Liver (tissue), 9 donors: ENCODE measurements around the gene CARM1. TPM values are rescaled to one million over a fixed set of nuclear protein-coding genes. Genes with fewer than 3 reads are reported as not detected.

Experiments used
- DNase-seq: peaks from one replicate; pipeline ENCODE4 v3.0.0-alpha.2; 2017; ENCODE audit warnings: low spot score
- H3K27ac ChIP-seq, 2 donors: one replicate each; pipeline ENCODE4 v1.7.0; 2013; ENCODE audit warnings: inconsistent platforms in 2 of 2, low read length in 2 of 2, control low read depth in 1 of 2, low read depth in 1 of 2, mild to moderate bottlenecking in 1 of 2
- H3K27me3 ChIP-seq, 4 donors: one replicate each; pipeline versions ENCODE4 v1.6.1 to v1.7.0; 2013; ENCODE audit warnings: low read length in 3 of 4, inconsistent platforms in 1 of 4, mild to moderate bottlenecking in 1 of 4, moderate library complexity in 1 of 4; ENCODE audit not compliant: control insufficient read depth in 4 of 4, insufficient read depth in 4 of 4
- H3K36me3 ChIP-seq, 4 donors: one replicate each; pipeline versions ENCODE4 v1.6.1 to v1.7.0; 2013; ENCODE audit warnings: low read length in 3 of 4, mild to moderate bottlenecking in 3 of 4, low read depth in 1 of 4, moderate library complexity in 1 of 4; ENCODE audit not compliant: control insufficient read depth in 4 of 4, insufficient read depth in 3 of 4
- H3K4me1 ChIP-seq, 4 donors: one replicate each; pipeline versions ENCODE4 v1.6.1 to v1.7.0; 2013; ENCODE audit warnings: low read length in 3 of 4, mild to moderate bottlenecking in 3 of 4, moderate library complexity in 1 of 4; ENCODE audit not compliant: control insufficient read depth in 4 of 4, insufficient read depth in 4 of 4
- H3K4me3 ChIP-seq, 3 donors: one replicate each; pipeline versions ENCODE4 v1.6.1 to v1.7.0; 2013; ENCODE audit warnings: low read length in 3 of 3, control low read depth in 1 of 3, low read depth in 1 of 3, mild to moderate bottlenecking in 1 of 3
- H3K9ac ChIP-seq, 2 donors: one replicate each; pipeline ENCODE4 v1.7.0; 2013; ENCODE audit warnings: low read length in 2 of 2, mild to moderate bottlenecking in 2 of 2, moderate library complexity in 2 of 2, control low read depth in 1 of 2, low read depth in 1 of 2
- H3K9me3 ChIP-seq, 4 donors: one replicate each; pipeline versions ENCODE4 v1.6.1 to v1.7.0; 2013; ENCODE audit warnings: low read length in 3 of 4; ENCODE audit not compliant: control insufficient read depth in 4 of 4
- EGR1 ChIP-seq, 2 donors: IDR thresholded peaks; 2 replicates each; pipeline ENCODE4 v1.6.1; 2016 to 2018; ENCODE audit warnings: antibody characterized with exemption in 2 of 2, low read depth in 2 of 2
- FOXA1 ChIP-seq: IDR thresholded peaks from 2 replicates; pipeline ENCODE4 v1.6.1; 2016; ENCODE audit warnings: antibody characterized with exemption
- FOXA2 ChIP-seq: IDR thresholded peaks from 2 replicates; pipeline ENCODE4 v1.6.1; 2016; ENCODE audit warnings: antibody characterized with exemption
- GABPA ChIP-seq, 2 donors: IDR thresholded peaks in 1 of 2; conservative IDR thresholded peaks in 1 of 2; 2 replicates each; pipeline ENCODE4 v1.6.1; 2016; ENCODE audit warnings: antibody characterized with exemption in 2 of 2, mild to moderate bottlenecking in 1 of 2, moderate library complexity in 1 of 2
- HNF4A ChIP-seq, 2 donors: conservative IDR thresholded peaks; 2 replicates each; pipeline ENCODE4 v1.6.1; 2016; ENCODE audit warnings: antibody characterized with exemption in 2 of 2, mild to moderate bottlenecking in 2 of 2
- JUND ChIP-seq, 2 donors: IDR thresholded peaks; 2 replicates each; pipeline ENCODE4 v1.6.1; 2016; ENCODE audit warnings: antibody characterized with exemption in 2 of 2
- NR2F2 ChIP-seq: IDR thresholded peaks from 2 replicates; pipeline ENCODE4 v1.6.1; 2016; ENCODE audit warnings: antibody characterized with exemption
- RAD21 ChIP-seq, 2 donors: IDR thresholded peaks; 2 replicates each; pipeline ENCODE4 v1.6.1; 2016; ENCODE audit warnings: antibody characterized with exemption in 2 of 2, mild to moderate bottlenecking in 2 of 2
- SP1 ChIP-seq: IDR thresholded peaks from 2 replicates; pipeline ENCODE4 v1.6.1; 2018; ENCODE audit warnings: antibody characterized with exemption, mild to moderate bottlenecking
- TAF1 ChIP-seq: conservative IDR thresholded peaks from 2 replicates; pipeline ENCODE4 v1.6.1; 2016; ENCODE audit warnings: antibody characterized with exemption, mild to moderate bottlenecking
- YY1 ChIP-seq: IDR thresholded peaks from 2 replicates; pipeline ENCODE4 v1.6.1; 2016; ENCODE audit warnings: antibody characterized with exemption, mild to moderate bottlenecking
- WGBS: extraction: QIAGEN DNeasy Blood & Tissue Kit; methylation state at CpG from one replicate; pipeline ENCODE4 v1.1.7; 2013; 5-methylcytosine and 5-hydroxymethylcytosine counted together
- polyA plus RNA-seq, 2 donors: library from polyadenylated mRNA; stranded (reverse) in 1 of 2; unstranded in 1 of 2; fragments of 200-250 nt in 1 of 2; fragments of >200 nt in 1 of 2; fragmentation: Nextera tagmentation in 1 of 2; extraction: Ambion mirVana in 1 of 2; gene quantifications; one replicate each; pipeline versions ENCODE4 v1.2.1 to v1.2.3, GENCODE V29; 2013 to 2015
- total RNA-seq, 2 donors: library from RNA; depleted of rRNA; stranded (reverse); fragments of >200 nt; gene quantifications; one replicate each; pipeline ENCODE4 v1.2.3, GENCODE V29; 2014
- TF ChIP-seq, protein P1 (sequence below): fragments of 150-350 bp; IDR thresholded peaks from 2 replicates; pipeline ENCODE4 v1.5.1; 2017; ENCODE audit warnings: improper control_type of control experiment, low read depth, low read length; ENCODE audit not compliant: missing input control
- TF ChIP-seq, protein P2 (sequence below): IDR thresholded peaks from 2 replicates; pipeline ENCODE4 v1.6.1; 2016; ENCODE audit warnings: antibody characterized with exemption, mild to moderate bottlenecking
- TF ChIP-seq, protein P3 (sequence below): IDR thresholded peaks from 2 replicates; pipeline ENCODE4 v1.6.1; 2016; ENCODE audit warnings: antibody characterized with exemption
- donor health status: healthy.
- donor health status: healthy.
- donor health status: healthy.
- donor health status: healthy.
- donor health status: healthy.

Gene CARM1
- total and polyA plus RNA-seq, 4 donors, result 5.1 to 18.3 (median 15.1) TPM

DNA sequence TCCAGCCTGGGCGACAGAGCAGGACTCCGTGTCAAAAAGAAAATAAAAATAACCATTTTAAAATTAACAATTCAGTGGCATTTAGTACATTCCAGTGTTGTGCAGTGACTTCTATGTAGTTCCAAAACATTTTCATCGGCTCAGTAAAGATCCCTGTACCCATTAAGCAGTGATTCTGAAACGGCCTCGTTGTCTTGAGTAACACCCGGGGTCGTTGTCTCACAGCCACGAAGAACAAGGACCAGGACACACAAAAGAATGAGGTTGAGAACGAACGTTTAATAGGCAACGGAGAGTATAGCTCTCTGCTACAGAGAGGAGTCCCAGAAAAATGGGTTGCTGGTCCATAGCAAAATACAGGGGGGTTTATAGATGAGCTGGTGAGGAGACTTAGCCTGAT, 33.0 kb upstream of the CARM1 start:
- 89% methylated on average over 11 of the region's 11 CpGs for WGBS
- H3K27me3 ChIP-seq, result no peaks in the 10 kb centered on the region
- DNase-seq, result no peak
- TF ChIP-seq NR2F2, result no peak
- TF ChIP-seq, protein P1, sequence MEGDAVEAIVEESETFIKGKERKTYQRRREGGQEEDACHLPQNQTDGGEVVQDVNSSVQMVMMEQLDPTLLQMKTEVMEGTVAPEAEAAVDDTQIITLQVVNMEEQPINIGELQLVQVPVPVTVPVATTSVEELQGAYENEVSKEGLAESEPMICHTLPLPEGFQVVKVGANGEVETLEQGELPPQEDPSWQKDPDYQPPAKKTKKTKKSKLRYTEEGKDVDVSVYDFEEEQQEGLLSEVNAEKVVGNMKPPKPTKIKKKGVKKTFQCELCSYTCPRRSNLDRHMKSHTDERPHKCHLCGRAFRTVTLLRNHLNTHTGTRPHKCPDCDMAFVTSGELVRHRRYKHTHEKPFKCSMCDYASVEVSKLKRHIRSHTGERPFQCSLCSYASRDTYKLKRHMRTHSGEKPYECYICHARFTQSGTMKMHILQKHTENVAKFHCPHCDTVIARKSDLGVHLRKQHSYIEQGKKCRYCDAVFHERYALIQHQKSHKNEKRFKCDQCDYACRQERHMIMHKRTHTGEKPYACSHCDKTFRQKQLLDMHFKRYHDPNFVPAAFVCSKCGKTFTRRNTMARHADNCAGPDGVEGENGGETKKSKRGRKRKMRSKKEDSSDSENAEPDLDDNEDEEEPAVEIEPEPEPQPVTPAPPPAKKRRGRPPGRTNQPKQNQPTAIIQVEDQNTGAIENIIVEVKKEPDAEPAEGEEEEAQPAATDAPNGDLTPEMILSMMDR, result no peak
- TF ChIP-seq EGR1 (IDR thresholded peaks at IDR 0.05; ENCODE audit: low read depth in 2 of 2), result no peak
- TF ChIP-seq YY1, result no peak
- no peak for TF ChIP-seq FOXA1
- no peak for TF ChIP-seq RAD21 (IDR thresholded peaks at IDR 0.05)
- TF ChIP-seq FOXA2, result no peak
- TF ChIP-seq GABPA (IDR thresholded peaks at IDR 0.05 in 1 of 2, conservative IDR thresholded peaks at IDR 0.05 in 1 of 2), result no peak
- TF ChIP-seq JUND (IDR thresholded peaks at IDR 0.05), result no peak
- peaks cover 0 to 18% (median 10%) of the 10 kb centered on the region in 4 donors for H3K4me1 ChIP-seq
- no peak overlapping the region for H3K27ac ChIP-seq
- no peak overlapping the region for H3K9ac ChIP-seq
- H3K4me3 ChIP-seq, result no peak overlapping the region
- no peaks in the 10 kb centered on the region for H3K9me3 ChIP-seq
- H3K36me3 ChIP-seq, result peaks cover 0 to 4% (median 2%) of the 10 kb centered on the region in 4 donors

DNA sequence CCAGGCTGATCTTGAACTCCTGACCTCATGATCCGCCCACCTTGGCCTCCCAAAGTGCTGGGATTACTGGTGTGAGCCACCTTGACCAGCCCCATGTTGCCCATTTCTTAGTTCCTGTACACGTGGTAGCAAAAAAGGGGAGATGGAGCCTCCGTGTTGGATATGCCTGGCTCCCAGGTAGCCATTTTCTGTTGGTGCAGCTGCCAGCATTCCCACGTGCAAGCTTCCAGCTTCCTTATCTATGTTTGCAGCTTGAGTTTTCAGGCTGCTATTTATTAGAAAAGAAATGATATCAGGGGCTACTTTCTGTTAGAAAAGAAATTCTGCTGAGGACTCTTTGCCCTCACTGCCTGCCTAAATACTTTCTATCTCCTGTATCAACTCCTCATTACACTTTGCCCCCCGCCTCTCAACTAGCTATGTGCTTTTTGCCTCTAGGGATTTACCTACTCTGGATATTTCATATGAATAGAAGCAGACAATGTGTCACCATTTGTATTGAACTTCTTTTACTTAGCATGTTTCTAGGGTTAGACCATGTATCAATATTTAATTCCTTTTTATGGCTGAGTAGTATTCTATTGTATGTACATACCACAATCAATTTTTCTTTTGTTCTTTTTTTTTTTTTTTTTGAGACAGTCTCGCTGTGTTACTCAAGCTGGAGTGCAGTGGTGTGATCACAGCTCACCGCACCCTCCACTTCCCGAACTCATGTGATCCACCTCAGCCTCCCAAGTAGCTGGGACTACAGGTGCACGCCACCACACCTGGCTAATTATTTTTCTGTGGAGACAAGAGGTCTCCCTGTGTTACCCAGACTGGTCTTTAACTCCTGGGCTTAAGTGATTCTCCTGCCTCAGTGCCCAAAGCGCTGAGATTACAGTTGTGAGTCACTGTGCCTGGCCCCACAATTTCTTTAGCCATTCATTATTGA, 32.0 kb upstream of the CARM1 start:
- 85% methylated on average over 10 of the region's 10 CpGs for WGBS
- Histone ChIP-seq H3K4me3 (no peak overlapping the region), H3K27me3 (no peaks in the 10 kb centered on the region), H3K27ac (no peak overlapping the region), H3K9ac (no peak overlapping the region), H3K4me1 (peaks cover 0 to 18% (median 10%) of the 10 kb centered on the region in 4 donors), H3K36me3 (no peaks in the 10 kb centered on the region), H3K9me3 (no peaks in the 10 kb centered on the region)
- no peak for TF ChIP-seq NR2F2
- TF ChIP-seq, protein P1, result no peak
- no peak for TF ChIP-seq HNF4A (conservative IDR thresholded peaks at IDR 0.05)
- TF ChIP-seq RAD21 (IDR thresholded peaks at IDR 0.05), result no peak
- TF ChIP-seq FOXA2, result no peak
- TF ChIP-seq, protein P2, sequence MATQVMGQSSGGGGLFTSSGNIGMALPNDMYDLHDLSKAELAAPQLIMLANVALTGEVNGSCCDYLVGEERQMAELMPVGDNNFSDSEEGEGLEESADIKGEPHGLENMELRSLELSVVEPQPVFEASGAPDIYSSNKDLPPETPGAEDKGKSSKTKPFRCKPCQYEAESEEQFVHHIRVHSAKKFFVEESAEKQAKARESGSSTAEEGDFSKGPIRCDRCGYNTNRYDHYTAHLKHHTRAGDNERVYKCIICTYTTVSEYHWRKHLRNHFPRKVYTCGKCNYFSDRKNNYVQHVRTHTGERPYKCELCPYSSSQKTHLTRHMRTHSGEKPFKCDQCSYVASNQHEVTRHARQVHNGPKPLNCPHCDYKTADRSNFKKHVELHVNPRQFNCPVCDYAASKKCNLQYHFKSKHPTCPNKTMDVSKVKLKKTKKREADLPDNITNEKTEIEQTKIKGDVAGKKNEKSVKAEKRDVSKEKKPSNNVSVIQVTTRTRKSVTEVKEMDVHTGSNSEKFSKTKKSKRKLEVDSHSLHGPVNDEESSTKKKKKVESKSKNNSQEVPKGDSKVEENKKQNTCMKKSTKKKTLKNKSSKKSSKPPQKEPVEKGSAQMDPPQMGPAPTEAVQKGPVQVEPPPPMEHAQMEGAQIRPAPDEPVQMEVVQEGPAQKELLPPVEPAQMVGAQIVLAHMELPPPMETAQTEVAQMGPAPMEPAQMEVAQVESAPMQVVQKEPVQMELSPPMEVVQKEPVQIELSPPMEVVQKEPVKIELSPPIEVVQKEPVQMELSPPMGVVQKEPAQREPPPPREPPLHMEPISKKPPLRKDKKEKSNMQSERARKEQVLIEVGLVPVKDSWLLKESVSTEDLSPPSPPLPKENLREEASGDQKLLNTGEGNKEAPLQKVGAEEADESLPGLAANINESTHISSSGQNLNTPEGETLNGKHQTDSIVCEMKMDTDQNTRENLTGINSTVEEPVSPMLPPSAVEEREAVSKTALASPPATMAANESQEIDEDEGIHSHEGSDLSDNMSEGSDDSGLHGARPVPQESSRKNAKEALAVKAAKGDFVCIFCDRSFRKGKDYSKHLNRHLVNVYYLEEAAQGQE, result no peak
- no peak for TF ChIP-seq JUND (IDR thresholded peaks at IDR 0.05)
- no peak for TF ChIP-seq TAF1
- no peak for TF ChIP-seq SP1
- no peak for TF ChIP-seq FOXA1
- no peak for TF ChIP-seq YY1
- TF ChIP-seq, protein P3, sequence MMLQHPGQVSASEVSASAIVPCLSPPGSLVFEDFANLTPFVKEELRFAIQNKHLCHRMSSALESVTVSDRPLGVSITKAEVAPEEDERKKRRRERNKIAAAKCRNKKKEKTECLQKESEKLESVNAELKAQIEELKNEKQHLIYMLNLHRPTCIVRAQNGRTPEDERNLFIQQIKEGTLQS, result no peak
- no peak for DNase-seq
